ENCODE results near the gene PAPOLB.

The PAPOLB gene

DNA sequence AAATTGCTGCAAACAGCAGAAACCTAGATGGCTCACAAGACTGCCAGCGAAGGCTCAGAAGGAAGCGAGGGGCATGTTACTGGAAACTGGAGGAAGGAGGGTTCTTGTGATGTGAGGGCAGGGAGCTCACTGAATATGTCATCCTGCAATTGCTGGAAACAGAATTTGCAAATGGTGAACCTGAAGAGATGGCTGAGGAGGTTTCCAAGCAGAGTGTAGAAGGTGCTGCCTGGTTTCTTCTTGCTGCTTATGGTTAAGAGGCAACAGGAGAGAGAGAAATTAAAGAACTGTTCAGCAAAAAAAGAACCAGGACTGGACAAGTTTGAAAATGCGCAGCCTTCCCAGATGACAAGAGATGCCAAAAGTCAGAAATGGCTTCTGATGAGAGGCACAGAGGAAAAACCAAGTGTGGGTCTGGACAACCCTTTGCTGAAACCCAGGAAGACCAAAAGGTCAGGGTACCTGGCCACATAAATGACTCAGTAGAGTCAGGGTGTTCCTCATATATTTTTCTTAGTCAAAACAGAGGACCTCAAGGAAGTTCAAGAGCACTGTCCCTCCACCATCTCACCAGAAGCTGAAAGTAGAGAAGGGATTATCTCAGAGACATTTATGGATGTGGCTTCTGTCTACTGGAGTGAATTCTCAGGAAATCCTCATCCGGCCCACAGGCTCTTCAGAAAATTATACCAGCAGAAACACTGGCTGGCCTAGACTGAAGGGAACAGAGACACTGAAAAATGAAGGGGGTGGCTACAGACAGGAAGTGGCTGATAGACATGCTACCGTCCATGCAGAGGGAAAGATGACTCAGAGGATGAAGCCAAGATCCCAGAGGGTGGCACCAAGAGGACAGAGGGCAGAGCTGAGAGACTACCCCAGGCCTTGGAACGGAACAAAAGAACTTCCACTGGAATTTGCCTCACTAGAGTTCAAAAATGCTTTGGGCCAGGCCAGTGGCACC is 10.1 kb downstream of the PAPOLB start:
- no peak overlapping the region for H3K4me3 ChIP-seq (ENCODE audit: low read depth, low read length)
- no peak for DNase-seq
- TF ChIP-seq, protein P1, sequence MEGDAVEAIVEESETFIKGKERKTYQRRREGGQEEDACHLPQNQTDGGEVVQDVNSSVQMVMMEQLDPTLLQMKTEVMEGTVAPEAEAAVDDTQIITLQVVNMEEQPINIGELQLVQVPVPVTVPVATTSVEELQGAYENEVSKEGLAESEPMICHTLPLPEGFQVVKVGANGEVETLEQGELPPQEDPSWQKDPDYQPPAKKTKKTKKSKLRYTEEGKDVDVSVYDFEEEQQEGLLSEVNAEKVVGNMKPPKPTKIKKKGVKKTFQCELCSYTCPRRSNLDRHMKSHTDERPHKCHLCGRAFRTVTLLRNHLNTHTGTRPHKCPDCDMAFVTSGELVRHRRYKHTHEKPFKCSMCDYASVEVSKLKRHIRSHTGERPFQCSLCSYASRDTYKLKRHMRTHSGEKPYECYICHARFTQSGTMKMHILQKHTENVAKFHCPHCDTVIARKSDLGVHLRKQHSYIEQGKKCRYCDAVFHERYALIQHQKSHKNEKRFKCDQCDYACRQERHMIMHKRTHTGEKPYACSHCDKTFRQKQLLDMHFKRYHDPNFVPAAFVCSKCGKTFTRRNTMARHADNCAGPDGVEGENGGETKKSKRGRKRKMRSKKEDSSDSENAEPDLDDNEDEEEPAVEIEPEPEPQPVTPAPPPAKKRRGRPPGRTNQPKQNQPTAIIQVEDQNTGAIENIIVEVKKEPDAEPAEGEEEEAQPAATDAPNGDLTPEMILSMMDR (IDR thresholded peaks at IDR 0.05; ENCODE audit: low read depth, low read length) = no peak
- H3K9me3 ChIP-seq = no peaks in the 10 kb centered on the region
- no peaks in the 10 kb centered on the region for H3K36me3 ChIP-seq
- no peaks in the 10 kb centered on the region for H3K27me3 ChIP-seq
- H3K4me1 ChIP-seq = peaks cover 2% of the 10 kb centered on the region

DNA sequence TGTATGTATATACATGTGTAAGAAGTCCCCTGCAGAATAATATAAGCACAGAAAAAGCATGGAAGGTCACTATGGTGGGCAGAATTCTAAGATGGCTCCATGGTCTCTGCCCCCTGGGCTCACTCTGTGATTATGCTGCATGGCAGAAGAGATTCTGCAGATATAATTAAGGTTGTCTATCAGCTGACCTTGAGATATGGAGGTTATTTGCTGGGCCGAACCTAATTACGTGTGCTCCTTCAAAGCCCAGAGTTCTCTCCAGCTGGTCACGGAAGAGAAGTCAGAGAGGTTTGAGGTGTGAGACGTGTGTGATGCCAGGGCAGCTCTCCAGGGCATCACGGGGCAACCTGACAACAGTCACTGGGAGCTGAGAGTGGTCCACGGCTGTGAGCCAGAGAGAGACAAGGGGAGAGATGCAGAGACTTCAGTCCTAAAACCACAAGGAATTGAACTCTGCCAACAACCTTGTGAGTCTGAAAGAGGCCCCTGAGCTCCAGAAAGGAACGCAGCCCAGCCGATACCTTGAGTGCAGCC is 11.5 kb downstream of the PAPOLB start:
- TF ChIP-seq, protein P1 (IDR thresholded peaks at IDR 0.05; ENCODE audit: low read depth, low read length) = no peak
- Histone ChIP-seq H3K4me1 (peaks cover 2% of the 10 kb centered on the region), H3K36me3 (no peaks in the 10 kb centered on the region), H3K9me3 (no peaks in the 10 kb centered on the region), H3K4me3 (ENCODE audit: low read depth, low read length) (no peak overlapping the region), H3K27me3 (no peaks in the 10 kb centered on the region)
- DNase-seq = no peak

DNA sequence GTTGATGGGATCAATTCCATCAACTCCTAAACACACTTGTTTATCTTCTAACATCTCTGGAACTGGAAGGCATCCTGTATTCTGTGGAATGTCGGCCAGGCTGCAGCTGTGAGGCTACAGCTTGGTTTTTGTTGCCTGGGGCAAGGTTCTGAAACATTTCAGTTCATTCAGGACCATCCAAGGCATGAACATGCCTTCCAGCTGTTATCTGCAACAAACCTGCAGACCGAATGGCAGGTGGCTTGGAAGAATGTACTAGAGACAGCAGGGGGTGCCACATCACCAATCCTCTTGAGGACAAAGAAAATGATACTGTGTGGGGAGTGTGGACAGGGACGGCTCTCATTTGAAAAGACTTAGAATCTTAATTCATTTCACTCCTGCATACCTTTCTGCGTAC is 12.4 kb downstream of the PAPOLB start:
- Histone ChIP-seq H3K4me3 (ENCODE audit: low read depth, low read length) (no peak overlapping the region), H3K4me1 (peaks cover 2% of the 10 kb centered on the region), H3K27me3 (no peaks in the 10 kb centered on the region), H3K9me3 (no peaks in the 10 kb centered on the region), H3K36me3 (no peaks in the 10 kb centered on the region)
- DNase-seq = peak; percentile 71
- TF ChIP-seq, protein P1 (IDR thresholded peaks at IDR 0.05; ENCODE audit: low read depth, low read length) = peak; percentile 79

DNA sequence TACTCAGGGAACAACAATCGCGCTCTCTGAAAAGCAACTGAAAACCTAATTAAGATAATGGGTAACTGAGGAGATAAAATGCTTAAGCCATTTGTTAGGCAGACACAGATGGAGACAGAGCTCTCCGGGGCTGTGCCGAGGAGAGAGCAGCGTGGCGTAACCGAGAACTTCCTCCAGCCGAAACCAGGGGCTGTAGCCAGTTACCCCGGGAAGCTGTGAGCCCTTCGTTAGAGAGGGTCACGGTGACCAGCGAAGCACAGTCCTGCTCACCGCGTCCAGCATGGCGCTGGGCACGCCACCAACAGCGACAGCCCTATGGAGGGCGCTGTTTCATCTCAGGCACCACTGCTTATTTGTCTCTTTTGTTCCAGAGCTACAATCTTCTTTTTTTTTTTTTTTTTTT is 16.1 kb downstream of the PAPOLB start:
- Histone ChIP-seq H3K9me3 (no peaks in the 10 kb centered on the region), H3K27me3 (no peaks in the 10 kb centered on the region), H3K4me3 (ENCODE audit: low read depth, low read length) (peak overlapping the region; percentile 46), H3K36me3 (no peaks in the 10 kb centered on the region), H3K4me1 (peaks cover 2% of the 10 kb centered on the region)
- TF ChIP-seq, protein P1 (IDR thresholded peaks at IDR 0.05; ENCODE audit: low read depth, low read length) = peak; percentile 67
- DNase-seq = peak; percentile 56

DNA sequence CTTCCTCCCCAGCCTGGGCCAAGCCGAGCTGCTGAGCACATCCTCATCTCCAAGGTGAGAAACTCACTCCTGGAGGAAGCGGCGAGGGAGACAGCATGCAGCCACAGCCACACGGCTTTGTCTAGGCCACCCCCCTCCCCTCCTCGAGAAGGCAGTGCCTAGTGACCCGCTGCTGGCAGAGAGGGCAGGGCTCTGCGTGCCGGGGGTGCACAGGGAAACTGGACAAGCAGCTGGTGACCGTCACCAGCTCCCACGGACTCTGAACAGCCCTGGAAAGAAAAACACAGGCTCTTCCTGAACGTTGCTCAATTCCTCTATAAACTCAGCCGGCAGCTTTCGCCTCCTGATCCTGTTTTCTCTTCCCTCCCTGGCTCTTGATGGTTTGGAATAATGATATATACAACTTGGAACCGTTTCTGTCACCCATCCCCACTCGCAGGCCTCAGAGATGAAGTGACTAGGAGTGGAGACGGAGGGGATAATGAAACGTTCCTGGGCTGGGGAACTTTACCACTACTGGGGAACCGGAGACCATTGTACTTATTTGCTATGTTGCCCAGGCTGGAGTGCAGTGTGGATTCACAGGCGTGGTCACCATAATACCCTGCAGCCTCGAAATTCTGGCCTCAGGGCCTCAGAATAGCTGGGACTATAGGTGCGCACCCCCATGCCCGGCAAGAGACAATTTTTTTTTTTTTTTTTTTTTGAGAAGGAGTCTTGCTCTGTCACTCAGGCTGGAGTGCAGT is 19.3 kb downstream of the PAPOLB start:
- Histone ChIP-seq H3K4me3 (ENCODE audit: low read depth, low read length) (no peak overlapping the region), H3K4me1 (peaks cover under 1% of the 10 kb centered on the region; the same call in 1 of the 2 replicates), H3K36me3 (no peaks in the 10 kb centered on the region), H3K27me3 (no peaks in the 10 kb centered on the region), H3K9me3 (no peaks in the 10 kb centered on the region)
- TF ChIP-seq, protein P1 (IDR thresholded peaks at IDR 0.05; ENCODE audit: low read depth, low read length) = no peak
- no peak for DNase-seq
